CD4-positive, alpha-beta T cell treated with Interleukin-15 for 1 hour (primary cell): Measurements from ENCODE around the gene NCEH1.
A peak's percentile ranks its signal among the peaks of the same experiment; 100 is the strongest.
"Not testable (repeated sequence)": the region's sequence is repeated elsewhere in the genome, so short reads cannot be mapped to it uniquely, and the experiment has no call there.

ENCODE experiments used
- DNase-seq: peaks from one replicate; pipeline ENCODE4 v3.0.0-alpha.2; 2020

The NCEH1 gene

DNA sequence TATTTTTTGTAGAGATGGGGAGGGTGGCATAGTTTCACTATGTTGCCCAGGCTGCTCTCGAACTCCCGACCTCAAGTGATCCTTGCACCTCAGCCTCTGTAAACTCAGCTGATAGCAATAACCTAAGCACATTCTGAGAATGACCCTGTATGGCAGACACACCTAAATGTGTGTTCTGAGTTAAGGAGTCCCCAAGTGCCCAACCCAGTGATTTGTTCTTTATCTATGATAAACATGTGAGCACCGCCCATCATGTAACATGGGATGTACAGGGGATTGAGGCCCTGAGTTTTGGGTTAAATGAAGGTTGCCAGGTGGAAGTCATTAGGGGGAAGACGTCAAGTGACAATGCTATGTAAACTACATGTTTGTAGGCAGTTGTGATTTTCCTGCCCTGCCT, 5.7 kb downstream of the NCEH1 start:
- DNase-seq: no peak

DNA sequence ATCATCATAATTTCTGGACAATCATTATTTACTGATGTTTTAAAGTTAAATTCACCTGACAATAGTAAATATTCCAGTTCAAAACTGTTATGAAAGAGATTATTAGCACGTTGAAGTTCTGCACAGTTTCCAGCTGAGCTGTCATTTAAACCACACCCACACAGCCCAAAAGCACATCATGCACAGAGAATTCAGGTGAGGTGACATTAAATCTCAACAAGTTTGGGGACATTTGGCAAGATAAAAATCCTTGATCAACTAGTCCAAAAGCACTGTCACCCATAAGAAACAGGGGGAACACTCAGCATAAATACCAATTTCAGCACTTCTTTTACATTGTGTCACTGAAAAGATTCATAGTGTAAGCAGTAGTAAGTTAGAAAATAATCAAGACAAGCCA, 6.9 kb downstream of the NCEH1 start:
- DNase-seq: no peak

DNA sequence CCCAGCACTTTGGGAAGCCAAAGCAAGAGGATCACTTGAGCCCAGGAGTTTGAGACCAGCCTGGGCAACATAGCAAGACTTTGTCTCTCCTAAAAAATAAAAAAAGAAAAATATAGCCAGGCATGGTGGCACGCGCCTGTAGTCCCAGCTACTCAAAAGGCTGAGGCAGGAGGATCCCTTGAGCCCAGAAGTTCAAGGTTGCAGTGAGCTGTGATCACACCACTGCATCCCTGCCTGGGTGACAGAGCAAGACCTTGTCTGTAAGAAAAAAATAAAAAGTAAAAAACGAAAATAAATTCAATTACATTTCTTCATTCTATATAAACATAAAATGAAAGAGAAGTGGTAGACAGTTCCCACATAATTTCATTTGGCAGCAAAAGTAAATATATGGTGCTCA, 8.1 kb downstream of the NCEH1 start:
- DNase-seq: not testable (repeated sequence)

DNA sequence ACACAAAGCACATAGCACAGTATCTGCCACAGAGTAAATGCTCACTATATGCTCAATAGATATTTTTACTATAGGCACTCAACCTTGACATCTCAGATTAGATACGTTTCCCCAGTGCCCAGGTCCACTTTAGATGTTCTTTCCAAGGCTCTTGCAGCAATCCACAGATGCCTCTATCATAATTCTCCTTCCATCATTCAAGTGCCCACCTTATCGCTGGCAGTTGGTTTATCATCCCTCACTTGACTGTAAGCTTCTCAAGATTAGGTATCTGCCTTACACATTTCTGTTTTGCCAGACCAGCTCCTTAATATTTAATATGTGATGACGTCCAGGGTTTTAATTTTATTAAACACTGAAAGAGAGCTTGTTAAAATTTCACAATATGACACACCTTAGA, 8.6 kb downstream of the NCEH1 start:
- no peak for DNase-seq

DNA sequence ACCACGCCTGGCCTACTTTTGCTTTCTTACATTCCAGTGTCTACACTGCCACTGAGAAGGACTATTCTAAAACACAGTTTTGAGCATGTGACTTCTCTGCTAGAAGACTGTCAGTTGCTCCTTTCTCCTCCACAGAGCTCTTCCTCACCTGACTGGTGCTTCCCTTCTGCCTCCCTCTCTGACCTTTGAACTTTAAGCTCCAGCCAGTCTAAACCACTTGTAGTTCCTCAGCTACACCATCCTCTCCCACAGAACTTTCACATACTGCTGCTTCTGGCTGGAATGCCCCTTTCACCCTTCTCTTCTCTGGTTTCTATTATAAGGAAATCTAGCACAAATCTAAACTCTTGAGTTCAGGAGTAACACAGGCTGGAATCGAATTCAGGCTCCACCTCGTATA, 9.1 kb downstream of the NCEH1 start:
- no peak for DNase-seq

DNA sequence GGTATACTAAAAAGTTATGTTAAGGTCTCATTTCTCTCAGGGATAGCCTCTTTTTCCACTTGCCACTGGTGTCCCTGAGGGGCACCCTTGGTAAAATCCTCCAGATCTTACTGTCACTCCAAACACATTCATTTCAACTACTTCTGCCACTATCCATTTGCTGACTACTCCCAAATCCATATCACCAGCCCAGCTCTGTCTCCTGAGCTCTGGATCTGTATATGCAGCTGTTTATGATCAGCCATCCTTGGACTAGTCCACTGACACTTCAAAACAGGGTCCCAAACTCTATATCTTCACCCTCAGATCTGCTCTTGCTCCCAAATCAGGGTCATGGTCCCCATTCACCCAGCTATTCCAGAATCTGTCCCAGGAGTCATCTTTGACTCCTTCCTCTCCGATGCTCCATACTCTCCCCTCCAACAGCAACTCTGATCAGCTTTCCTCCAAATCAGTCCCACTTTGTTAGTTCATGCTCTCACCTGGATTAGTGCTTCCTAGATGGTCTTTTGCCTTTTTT, 9.9 kb downstream of the NCEH1 start:
- no peak for DNase-seq

DNA sequence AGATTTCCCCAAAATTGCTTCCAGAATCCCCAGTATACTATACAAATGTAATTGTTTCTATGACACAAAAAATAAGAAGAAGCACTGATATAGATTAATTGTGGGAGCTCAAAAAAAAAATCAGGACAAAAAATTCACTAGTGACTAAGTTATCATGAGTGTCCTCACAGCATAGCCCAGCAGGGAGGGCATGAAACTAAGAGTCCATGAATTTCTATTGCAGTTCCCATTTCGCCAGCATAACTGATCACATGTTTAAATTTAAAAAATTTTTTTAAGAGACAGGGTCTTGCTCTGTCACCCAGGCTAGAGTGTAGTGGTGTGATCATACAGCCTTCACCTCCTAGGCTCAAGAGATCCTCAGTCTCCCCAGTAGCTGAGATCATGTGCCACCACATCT, 10.6 kb downstream of the NCEH1 start:
- no peak for DNase-seq

DNA sequence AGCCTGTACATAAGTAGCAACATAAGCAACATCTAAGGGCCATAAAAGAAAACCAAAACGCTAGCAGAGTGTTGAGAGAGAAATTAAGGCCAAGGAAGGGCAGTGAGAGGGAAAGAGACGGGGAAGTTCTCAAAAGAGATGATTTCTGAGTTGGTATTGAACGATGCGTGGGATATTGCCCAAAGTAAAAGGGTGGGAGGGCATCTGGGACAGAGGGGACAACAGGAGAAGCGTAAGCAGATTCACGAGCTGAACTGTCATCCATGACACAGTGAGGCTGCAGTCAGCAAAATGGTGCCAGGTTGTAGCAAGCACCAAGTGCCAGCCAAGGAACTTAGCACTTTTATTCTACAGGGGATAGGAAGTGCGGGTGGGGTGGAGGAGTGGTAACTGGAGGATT, 11.8 kb downstream of the NCEH1 start:
- DNase-seq: no peak

DNA sequence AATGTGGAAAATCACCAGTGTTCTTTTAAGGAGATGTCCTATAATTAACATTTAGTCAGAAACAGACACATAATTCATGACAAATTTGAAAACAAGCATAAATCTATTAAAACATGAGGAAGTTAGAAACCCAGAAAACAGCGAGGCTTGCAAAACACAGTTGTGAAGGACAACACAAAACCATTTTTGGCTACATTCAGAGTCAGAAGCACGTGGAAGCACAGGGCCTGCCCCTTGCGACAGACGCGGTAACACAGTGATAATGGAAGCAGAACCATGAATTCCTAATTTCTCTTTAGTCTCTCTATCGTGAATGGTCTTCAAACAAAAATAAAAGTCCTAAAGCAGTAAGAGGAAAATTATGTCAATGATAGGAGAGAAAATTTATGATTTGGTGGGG, 12.2 kb downstream of the NCEH1 start:
- peak; percentile 47 for DNase-seq

DNA sequence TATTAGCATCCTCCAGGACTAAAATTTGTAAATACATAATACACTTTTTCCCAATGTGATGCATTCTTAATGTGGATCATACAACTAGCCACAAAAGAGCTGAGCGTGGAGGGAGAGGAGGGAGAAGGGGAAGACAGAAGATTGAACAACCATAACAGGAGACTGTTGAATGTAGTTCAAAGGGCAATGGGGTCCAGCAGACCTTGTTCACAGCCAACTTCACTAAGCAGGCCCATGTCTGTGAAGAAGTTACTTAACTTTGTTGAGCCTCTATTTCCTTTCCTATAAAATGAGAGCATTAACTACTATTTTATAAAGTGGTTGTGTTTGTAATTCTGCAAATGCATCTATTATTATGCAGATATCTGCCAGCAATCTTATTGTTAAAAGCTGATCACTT, 13.3 kb downstream of the NCEH1 start:
- no peak for DNase-seq

DNA sequence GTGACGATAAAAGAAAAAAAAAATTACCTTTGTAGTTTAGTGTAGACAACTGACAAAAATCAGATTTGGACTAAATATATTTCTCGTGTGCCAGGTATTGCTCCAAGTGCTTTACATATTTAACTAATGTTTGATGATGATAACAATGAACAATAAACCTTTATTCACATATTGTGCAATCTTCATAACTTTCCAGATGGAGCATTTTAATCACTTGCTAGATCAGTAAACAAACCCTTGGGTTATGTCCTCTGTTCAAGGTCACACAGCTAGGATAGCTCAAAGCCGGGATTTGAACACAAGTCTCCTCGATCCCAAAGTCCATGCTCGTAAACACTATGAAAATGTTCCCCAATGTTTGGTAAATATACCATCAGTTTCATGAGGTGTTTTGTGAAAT, 14.5 kb downstream of the NCEH1 start:
- no peak for DNase-seq

DNA sequence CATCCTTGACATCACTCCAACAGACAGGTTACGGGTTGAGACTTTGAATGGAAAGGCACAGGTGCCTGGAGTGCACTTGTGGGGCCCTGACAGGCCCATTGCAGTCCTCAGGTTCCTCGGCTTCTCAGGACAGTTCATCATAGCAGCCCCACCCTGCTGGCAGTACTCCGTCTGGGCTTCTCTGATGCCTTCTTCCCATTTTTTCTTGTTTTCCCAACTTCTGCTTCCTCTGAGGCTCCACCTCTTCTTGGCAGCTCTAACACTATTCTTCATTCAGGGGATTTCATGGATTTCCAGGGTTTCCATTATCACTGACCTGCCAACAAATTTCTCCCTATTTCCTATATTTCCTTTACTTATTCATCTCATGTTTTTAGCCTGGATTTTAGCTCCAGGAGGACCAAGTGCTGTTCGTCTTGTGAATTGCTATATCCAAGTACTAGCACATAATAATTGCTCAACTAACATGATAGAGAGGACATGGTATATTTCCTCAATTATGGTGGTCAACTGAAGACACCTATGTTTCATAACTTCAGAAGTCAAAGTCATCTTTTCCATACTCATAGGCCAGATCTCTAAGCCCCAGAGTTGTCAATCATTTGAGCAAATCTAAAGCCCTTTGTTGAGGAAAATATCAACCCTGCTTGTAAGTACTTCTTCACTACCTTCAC, 16.2 kb downstream of the NCEH1 start:
- no peak for DNase-seq

DNA sequence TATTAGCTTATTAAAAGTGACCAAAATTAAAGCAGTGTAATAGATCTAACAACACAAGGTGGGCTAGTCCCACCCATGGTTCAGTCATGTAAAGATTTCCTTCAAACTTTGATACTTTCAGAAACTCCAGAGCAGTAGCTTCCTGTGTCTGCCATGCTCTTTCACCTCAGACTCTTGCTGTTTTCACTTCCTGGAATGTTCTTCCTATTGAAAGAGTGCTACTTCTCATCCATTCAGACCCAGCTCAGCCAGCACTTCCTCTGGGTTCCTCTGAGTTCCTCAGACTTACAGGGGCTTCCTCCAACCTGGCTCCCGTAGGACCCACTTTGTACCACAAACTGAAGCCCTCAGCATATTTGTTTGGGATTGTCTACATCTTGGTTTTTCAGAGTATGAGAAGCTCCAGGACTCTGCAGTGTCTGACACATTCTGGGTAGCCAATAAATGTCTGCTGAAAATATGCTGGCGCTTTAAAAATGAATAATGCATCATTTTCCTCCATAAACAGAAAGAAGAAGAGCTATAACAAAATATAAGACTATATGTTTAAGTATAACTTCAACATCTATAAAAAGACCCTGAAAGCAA, 18.0 kb downstream of the NCEH1 start:
- DNase-seq: no peak

DNA sequence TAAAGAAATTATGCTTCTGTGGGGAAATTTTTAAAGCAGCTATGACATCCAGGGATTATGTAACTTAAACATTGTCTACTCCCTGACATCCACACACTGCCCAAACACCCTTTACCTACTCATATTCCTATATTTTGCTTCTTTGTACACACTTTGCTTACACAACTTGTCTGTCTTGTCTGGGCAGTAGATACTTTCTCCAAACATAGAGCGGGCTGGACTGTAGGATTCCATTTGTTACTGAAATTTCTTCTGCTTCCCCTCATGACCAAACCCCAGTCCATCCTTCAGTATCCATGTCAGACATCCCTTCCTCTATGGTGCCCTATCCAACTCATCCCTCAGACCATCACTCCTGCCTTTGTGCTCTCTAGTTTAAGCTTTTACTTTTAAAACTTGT, 19.9 kb downstream of the NCEH1 start:
- no peak for DNase-seq

DNA sequence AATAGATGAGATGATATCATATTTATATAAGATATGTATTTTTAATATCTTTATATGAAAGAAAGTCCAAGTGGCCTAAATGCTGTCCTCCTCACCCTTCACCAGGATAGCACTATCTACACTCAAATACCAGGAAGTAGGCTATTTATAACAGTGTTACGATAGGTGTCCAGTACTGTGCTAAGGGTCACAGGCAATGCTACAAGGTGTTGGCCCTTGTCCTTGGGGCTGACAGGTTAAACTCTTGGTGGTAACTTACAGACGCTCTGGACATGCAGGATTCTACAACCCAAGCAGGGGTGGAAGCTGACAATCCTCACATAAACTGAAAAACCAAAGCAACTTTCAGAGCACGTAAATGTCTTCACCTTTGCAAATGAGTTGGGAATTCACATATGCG, 22.3 kb downstream of the NCEH1 start:
- no peak for DNase-seq

DNA sequence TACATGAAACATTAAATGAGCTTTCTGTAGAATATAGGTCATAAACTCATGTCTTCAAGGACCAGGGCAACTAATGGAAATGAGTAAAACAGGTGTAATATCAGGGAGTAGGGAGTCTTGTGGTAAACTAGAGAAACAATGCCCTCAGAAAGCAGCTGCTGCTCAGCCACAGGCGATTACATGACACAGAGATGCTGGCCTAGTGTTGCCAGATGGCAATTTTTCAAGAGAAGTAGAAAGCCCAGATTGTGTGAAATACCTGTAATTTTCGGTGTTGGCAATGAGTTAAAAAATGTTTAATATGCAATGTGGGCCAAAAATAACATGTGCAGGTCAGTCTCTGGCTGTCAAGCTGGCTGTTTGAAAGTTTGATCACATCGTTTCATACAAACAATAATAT, 23.4 kb downstream of the NCEH1 start:
- DNase-seq: no peak

DNA sequence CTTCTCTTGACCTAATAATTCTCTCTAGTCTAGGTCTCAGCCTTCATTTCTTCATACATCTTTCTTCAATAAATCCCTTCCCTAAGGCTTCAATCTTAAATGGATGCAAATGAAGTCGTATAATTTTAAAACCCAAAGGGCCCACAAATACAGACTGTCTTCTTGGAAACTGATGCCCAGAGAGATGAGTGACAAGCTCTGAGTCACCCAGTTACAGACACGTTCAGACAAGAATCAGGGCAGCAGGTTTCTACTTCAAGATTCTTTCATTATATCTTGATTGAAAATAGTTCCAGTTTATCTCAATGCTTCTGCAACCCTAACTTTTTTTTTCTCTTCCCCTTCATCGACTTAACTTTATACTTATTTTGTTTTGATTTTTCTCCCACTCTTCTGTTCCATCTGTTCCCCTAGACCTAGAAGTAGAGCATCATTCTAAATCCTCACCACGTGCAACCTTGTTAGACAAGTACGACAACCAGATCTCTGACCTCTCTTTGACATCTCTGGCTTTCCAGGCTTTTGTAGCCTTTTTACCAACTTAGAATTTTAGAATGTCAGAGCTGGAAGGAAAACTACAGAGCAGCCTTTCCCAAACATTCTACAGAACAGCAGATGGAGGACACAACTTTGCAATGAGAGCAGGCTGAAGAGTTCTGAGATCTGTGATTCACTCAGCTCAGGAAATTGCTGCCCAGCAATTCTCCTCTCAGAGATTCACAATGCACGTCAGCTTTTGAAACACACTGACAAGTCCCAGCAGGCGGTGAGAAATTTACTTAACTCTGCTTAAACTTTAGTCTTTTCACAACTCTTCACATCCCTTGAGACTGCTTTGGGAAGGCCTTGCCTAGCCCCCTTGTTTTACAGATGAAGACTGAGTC, 25.3 kb downstream of the NCEH1 start:
- DNase-seq: no peak

DNA sequence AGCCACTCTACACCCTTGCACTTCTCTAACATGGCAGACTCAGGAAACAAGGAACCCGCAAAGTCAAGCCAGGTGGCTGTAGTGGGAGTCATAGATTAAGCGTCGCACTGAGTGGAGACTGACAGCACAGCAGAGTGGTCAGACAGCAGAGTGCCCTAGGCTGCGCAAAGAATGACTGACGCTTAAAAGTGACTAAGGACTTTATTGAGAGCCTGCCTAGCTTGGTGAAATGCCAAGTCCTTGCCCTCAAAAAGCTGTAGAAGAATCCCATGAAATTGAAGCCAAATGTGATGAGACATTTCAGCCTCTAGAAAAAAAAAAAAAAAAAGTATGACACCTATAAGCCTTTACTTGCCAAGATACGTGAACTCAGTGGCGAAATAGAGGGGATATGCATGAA, 30.2 kb downstream of the NCEH1 start:
- DNase-seq: no peak

DNA sequence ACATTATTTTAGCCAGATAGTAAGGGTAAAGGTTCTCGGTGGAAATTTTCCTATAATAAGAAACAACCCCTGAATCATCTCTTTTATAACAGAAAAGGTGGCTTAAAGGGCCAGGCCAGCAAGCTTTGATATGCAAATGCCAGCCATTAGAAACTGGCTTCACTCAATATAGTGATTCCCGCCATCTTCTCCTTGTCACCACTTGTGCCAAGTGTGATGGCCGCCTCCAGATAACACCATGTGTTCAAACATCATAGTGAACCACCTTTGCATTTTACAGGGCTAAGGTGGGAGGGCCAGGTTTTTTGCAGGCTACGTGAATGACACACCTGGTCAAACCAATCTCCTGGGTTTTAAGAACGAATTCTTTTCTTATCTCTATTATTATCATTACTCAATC, 31.3 kb downstream of the NCEH1 start:
- DNase-seq: no peak

DNA sequence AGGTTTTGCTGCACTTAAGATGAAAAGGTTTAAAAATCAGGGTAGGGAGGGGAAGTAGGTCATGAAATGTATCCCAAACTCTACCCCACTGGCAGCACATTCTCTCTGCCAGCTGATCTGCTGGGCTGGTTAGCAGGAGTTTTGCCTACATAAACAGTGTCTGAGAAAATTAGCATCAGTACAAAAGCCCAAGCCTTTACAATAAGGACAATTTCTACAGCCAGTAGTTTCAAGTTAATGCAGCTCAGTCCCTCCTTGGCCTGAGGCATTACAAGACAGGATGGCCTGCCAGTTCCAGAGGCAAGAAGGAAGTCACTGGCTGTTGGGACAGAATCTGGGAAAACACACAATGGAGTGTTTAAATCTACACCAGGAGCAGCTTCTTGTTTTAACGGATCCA, 32.8 kb downstream of the NCEH1 start:
- DNase-seq: no peak

DNA sequence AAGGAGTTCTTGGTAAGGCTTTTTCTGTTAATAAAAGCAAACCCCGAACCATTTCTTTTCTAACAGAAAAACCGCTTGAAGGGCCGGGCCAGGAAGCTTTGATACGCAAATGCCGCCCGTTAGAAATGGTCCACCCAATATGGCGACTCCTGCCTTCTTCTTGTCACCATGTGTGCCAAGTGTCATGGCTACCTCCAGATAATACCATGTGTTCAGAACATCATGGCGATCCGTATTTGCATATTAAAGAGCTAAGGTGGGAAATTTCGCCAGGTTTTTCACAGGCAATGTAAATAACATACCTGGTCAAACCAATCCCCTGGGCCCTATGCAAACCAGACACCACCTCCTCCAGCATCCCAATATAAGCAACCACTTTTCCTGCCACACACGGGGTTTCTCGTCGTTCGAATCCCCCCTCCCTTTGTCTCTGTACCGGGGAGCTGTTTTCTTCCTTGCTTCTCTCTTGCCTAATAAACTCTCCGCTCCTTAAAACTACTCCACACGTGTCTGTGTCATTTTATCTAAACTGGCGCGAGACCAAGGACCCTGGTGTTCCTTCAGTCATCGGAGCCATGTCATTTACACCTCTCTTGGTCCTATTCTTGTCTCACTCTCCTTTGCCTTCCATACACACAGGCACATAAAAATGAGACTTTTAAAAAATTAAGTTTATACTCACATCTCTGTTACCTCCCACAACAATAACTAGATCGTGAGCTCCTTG, 34.5 kb downstream of the NCEH1 start:
- DNase-seq: no peak

DNA sequence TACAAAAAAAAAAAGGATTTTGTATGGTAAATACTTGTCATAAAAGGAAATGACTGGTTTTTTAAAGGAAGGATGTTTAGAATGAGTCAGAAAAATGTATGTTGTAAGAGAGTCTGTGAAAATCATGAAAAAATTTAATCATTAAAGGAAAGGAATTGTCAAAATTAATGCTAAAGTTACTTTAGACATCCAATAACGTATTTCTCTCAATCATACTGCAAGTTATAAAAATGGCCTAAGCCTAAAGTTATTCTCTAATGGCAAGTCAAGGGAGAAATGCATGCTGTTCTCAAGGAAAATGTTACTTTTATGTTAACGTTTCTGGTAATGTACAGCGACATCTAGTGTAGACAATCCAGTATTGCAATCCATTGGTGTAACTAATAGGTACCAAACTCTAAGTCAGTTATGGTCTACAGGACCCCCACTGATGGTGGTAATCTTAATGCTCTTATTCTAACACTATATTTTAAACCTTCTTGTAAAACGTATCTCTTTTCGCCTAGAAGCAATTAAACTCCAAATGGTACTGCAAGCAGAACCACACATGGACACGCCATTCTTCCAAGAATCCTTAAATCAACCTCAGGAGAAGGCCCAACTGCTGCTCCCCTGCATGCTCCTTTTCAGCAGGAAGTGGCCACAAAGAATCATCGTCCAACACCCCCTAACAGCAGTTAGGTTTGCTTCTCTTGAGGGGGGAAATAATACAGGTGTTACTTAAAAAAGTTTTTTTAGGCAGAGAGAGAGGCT, 35.2 kb downstream of the NCEH1 start:
- DNase-seq: no peak
